GM18909 (cell line): Measurements from ENCODE around the gene NRTN.
"Not testable (repeated sequence)": the region's sequence is repeated elsewhere in the genome, so short reads cannot be mapped to it uniquely, and the experiment has no call there.

ENCODE experiments used
- ATAC-seq: cut with Tn5 transposase; IDR thresholded peaks from one replicate; pipeline ENCODE4 v1.9.1; 2021; ENCODE audit warnings: mild to moderate bottlenecking; ENCODE audit not compliant: unreplicated experiment, poor library complexity

The NRTN gene, protein sequence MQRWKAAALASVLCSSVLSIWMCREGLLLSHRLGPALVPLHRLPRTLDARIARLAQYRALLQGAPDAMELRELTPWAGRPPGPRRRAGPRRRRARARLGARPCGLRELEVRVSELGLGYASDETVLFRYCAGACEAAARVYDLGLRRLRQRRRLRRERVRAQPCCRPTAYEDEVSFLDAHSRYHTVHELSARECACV

DNA sequence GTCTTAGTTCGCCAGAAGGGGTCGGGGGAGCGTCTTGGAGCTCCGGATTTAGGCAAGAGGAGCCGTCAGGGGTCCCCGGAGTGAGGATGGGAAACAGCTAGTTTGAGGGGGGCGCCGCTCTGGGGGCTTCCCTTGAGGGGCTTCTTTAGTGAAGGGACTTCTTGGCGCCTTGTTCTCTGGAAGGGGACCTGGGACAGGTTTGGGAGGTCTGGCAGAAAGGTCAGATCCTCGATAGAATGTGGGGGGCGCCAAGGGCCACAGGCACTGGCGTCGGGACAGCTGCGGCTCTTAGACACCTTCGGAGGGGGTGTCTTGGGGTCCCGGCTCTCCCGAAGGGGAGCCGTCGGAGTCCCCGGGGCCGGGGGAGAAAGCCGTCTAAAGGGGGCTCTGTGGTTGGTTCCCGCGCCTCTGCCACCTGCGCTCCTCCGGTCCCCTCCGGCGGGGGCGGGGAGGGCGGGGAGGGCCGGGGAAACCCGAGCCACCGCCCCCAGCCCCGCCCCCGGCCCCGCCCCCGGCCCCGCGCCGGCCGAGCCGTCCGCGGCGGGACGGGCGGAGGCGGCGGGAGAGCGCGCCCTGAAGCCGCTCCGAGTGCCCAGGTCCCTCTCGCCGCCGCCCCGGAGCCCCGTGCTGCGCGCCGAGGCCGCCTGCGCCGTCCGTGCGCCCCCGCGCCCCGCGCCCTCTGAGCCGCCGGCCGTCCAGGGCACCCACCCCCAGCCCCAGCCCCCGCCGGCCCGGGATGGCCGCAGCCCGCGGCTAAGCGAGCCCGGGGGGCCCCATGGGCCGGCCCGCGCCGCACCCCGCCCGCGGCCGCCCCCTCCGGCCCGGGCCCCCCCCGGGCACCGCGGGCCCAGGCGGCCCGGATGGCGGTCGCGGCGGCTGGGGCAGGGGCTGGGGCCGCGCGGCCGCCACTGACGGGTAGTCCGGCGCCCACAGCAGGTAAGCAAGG, at the start of gene NRTN:
Gene NRTN (plus strand): TSS at position 552 of the 946 bp plus-strand sequence. CDS start 19,099 bp downstream, outside the sequence.
- ATAC-seq = no peak

DNA sequence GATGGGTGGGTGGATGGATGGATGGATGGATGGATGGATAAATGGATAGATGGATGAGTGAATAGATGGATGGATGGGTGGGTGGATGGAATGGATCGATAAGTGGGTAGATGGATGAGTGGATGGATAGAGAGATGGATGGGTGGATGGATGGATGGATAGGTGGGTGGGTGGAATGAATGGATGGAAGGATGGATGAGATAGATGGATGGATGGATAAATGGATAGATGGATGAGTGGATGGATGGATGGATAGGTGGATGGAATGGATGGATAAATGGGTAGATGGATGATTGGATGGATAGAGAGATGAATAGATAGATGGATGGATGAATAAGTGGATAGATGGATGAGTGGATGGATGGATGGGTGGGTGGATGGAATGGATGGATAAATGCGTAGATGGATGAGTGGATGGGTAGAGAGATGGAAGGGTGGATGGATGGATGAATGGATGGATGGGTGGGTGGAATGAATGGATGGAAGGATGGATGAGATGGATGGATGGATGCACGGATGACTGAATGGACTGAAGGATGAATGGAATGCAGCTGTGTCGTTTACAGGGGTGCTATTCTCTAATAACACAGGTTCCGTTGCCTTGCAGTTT, 42.2 kb upstream of the NRTN start:
- no peak for ATAC-seq

- no peak for ATAC-seq
These were observed 39.6 kb upstream of the NRTN start for GRCh38 chr19:5765220-5765619.

- ATAC-seq = no peak
These were observed 36.9 kb upstream of the NRTN start for GRCh38 chr19:5767949-5768348.

GRCh38 chr19:5772416-5772815, 32.5 kb upstream of the NRTN start:
- no peak for ATAC-seq

- no peak for ATAC-seq
These were observed 31.6 kb upstream of the NRTN start for GRCh38 chr19:5773276-5773675.

DNA sequence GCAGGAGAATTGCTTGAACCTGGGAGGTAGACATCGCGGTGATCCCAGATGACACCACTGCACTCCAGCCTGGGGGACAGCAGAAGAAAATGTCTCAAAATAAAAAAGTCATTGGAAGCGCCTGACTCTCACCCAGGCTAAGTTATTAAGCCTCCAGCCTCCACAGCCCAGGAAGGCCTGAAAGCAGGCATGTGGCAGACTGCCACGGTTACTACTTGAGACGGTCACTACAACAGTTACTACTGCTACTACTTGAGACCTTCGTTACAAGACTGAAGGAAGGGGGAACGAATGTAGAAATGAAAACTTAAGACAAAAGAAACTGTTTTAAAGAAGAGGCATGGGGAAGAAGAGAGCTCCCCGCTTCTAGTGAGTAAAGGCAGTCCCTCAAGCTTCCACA, 29.9 kb upstream of the NRTN start:
- no peak for ATAC-seq

DNA sequence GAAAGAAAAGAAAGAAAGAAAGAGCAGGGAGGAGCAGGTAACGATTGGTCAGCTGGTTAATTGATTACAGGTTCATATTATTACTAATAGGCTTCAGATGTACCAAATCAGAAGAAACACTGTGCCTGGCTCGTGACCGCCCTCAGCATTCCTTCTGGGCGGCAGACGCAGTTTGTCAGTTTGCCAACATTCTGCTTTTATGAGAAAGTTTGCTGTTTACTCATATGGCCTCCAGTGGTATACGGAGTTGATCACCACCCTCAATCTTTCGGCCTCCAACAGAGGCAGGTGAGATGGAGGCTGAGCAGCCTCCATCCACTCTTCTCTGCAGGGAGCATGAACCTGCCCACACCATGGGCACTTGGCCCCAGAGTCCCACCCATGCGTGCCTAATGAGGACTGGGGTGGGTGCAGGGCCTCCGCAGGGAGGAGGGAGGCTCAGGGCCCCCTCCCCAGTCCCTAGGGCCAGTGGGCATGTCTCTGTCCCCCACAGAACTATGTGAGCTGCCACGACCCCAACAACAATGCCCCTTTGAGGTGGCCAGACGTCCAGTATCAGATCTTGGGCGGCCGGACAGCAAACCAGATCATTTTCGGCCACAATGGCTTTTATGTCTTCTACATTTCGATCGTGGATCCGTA, 29.1 kb upstream of the NRTN start:
- no peak for ATAC-seq

GRCh38 chr19:5778402-5778801, 26.5 kb upstream of the NRTN start:
- no peak for ATAC-seq

GRCh38 chr19:5780916-5781315, 24.0 kb upstream of the NRTN start:
- not testable (repeated sequence) for ATAC-seq

GRCh38 chr19:5782322-5782721, 22.5 kb upstream of the NRTN start:
- no peak for ATAC-seq

GRCh38 chr19:5782945-5783919, 21.6 kb upstream of the NRTN start:
- no peak for ATAC-seq

DNA sequence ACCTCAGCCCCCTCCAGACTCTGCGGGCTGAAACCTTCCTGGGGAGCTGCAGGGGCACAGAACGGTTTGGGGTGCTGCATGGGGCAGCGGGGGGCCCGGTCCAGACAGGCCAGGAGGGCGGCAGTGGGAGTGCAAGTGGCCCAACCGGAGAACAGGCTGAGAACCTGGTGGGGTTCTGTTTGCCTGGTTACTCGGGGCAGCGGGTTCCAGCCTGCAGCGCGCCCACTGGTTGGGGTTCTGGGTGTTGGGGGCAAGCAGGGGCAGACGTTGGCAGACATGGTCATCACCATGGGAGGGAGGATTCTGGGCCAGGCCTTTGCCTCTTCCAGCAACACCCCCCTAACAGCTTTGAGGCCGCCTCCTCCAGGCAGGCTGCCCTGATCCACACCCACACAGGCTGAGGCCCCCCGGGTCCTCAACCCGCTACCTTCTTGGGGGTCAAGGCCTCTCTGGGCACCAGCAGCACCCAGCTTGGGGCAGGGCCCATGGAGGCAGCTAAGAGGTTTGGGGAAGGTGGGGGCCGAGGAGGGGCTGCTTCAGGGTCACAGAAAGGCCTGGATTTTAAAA, 20.2 kb upstream of the NRTN start, which contains the start of gene PRR22:
Gene PRR22 (minus strand): TSS at position 166 of the 567 bp plus-strand sequence. CDS start 86 bp downstream, at position 80.
- ATAC-seq = no peak

DNA sequence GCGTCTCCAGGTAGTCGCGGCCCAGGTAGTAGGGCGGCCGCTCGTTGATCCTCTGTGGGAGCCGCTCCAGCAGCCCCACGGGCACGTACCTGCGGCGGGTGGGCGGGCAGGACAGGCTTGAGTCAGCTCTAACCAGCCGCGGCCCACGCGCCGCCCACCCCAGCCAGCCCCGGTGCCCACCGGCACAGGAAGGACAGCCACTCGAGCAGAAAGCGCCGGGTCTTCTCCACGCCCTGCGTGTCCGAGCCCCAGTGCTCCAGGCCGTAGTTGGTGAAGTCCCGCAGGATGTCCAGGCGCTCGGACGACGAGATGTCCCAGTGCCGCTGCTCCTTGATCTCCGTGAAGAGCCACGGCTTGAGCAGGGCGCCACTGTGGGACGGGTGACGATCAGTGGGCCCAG, 19.4 kb upstream of the NRTN start:
- no peak for ATAC-seq

- no peak for ATAC-seq
These were observed 18.1 kb upstream of the NRTN start for GRCh38 chr19:5786593-5787408.

GRCh38 chr19:5787409-5788182, 17.3 kb upstream of the NRTN start:
- ATAC-seq = no peak

DNA sequence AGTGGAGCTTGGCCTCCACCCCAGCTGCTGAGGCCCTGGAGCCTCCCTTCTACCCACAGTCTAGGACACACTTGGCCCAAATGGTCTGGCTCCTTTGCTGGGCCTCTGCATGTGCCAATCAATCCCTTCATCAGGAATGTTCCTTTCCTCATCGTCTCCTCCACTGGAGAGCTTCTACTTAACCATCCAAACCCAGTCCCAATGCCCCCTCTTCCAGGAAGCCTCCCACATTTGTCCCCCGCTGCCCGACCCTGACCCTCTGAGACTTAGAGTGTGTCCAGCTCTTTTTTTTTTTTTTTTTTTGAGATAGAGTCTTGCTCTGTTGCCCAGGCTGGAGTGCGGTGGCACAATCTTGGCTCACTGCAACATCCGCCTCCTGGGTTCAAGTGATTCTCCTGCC, 16.4 kb upstream of the NRTN start:
- ATAC-seq = no peak

DNA sequence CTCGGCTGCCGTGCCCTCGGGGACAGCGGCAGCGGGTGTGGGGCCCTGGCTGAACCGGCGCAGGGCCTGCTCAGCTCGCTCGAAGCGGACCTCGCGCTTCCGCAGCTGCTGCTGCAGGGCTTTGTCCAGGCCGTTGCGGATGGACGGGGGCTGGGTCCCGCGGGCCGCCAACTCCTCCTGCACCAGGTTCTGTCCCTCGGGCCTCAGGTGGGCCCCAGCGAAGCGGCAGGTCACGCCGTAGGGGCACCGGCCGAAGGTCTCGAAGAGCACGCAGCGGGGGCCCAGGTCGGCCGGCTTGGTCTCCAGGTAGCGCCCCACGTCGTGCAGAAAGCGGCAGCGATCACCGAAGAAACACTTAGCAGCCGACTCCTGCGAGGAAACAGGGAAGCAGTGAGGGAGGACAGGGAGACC, 15.5 kb upstream of the NRTN start:
- ATAC-seq = no peak
